Liver (tissue), 3 donors: ENCODE data around the gene CCDC83.

ENCODE experiments used
- TF ChIP-seq, protein P1 (sequence below): fragments of 150-350 bp; IDR thresholded peaks from 2 replicates; pipeline ENCODE4 v1.5.1; 2017; ENCODE audit warnings: improper control_type of control experiment, low read depth, low read length; ENCODE audit not compliant: missing input control
- TF ChIP-seq, protein P2 (sequence below): IDR thresholded peaks from 2 replicates; pipeline ENCODE4 v1.6.1; 2016; ENCODE audit warnings: antibody characterized with exemption
- TF ChIP-seq, protein P3 (sequence below): IDR thresholded peaks from 2 replicates; pipeline ENCODE4 v1.6.1; 2016; ENCODE audit warnings: antibody characterized with exemption
- TF ChIP-seq, protein P4 (sequence below): IDR thresholded peaks from 2 replicates; pipeline ENCODE4 v1.6.1; 2016; ENCODE audit warnings: antibody characterized with exemption, mild to moderate bottlenecking
- donor health status: healthy.
- donor health status: healthy.

DNA sequence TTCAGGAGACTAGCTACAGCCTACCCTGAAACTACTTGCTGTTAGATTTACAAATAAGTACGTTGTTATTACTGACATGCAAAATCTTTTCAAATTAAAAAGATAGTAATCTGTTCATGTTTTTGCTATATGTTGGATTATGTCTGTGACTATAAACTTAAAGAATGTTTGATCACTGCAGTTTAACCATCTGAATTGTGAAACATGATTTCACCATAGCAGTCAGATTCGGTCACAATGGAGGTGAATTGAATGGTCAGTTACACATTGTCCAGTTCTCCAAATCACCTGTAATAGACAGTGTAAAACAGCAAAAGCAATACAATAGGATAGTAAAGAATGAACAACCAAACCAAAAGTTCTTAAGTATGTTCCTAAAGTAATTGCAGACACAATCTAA, 43.3 kb downstream of the CCDC83 start:
- TF ChIP-seq, protein P1, sequence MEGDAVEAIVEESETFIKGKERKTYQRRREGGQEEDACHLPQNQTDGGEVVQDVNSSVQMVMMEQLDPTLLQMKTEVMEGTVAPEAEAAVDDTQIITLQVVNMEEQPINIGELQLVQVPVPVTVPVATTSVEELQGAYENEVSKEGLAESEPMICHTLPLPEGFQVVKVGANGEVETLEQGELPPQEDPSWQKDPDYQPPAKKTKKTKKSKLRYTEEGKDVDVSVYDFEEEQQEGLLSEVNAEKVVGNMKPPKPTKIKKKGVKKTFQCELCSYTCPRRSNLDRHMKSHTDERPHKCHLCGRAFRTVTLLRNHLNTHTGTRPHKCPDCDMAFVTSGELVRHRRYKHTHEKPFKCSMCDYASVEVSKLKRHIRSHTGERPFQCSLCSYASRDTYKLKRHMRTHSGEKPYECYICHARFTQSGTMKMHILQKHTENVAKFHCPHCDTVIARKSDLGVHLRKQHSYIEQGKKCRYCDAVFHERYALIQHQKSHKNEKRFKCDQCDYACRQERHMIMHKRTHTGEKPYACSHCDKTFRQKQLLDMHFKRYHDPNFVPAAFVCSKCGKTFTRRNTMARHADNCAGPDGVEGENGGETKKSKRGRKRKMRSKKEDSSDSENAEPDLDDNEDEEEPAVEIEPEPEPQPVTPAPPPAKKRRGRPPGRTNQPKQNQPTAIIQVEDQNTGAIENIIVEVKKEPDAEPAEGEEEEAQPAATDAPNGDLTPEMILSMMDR: no peak
- TF ChIP-seq, protein P2, sequence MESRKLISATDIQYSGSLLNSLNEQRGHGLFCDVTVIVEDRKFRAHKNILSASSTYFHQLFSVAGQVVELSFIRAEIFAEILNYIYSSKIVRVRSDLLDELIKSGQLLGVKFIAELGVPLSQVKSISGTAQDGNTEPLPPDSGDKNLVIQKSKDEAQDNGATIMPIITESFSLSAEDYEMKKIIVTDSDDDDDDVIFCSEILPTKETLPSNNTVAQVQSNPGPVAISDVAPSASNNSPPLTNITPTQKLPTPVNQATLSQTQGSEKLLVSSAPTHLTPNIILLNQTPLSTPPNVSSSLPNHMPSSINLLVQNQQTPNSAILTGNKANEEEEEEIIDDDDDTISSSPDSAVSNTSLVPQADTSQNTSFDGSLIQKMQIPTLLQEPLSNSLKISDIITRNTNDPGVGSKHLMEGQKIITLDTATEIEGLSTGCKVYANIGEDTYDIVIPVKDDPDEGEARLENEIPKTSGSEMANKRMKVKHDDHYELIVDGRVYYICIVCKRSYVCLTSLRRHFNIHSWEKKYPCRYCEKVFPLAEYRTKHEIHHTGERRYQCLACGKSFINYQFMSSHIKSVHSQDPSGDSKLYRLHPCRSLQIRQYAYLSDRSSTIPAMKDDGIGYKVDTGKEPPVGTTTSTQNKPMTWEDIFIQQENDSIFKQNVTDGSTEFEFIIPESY: no peak
- TF ChIP-seq, protein P3, sequence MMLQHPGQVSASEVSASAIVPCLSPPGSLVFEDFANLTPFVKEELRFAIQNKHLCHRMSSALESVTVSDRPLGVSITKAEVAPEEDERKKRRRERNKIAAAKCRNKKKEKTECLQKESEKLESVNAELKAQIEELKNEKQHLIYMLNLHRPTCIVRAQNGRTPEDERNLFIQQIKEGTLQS: no peak
- TF ChIP-seq, protein P4, sequence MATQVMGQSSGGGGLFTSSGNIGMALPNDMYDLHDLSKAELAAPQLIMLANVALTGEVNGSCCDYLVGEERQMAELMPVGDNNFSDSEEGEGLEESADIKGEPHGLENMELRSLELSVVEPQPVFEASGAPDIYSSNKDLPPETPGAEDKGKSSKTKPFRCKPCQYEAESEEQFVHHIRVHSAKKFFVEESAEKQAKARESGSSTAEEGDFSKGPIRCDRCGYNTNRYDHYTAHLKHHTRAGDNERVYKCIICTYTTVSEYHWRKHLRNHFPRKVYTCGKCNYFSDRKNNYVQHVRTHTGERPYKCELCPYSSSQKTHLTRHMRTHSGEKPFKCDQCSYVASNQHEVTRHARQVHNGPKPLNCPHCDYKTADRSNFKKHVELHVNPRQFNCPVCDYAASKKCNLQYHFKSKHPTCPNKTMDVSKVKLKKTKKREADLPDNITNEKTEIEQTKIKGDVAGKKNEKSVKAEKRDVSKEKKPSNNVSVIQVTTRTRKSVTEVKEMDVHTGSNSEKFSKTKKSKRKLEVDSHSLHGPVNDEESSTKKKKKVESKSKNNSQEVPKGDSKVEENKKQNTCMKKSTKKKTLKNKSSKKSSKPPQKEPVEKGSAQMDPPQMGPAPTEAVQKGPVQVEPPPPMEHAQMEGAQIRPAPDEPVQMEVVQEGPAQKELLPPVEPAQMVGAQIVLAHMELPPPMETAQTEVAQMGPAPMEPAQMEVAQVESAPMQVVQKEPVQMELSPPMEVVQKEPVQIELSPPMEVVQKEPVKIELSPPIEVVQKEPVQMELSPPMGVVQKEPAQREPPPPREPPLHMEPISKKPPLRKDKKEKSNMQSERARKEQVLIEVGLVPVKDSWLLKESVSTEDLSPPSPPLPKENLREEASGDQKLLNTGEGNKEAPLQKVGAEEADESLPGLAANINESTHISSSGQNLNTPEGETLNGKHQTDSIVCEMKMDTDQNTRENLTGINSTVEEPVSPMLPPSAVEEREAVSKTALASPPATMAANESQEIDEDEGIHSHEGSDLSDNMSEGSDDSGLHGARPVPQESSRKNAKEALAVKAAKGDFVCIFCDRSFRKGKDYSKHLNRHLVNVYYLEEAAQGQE: no peak
